Ovary (tissue), 9 donors: ENCODE results near the gene NUP85. TPM values are rescaled to one million over a fixed set of nuclear protein-coding genes. Genes with fewer than 3 reads are reported as not detected.

ENCODE experiments used
- DNase-seq, 5 donors: peaks; one replicate each; pipeline ENCODE4 v3.0.0-alpha.2; 2019 to 2020
- H3K27ac ChIP-seq, 2 donors: fragments of 200-600 bp; one replicate each; pipeline versions ENCODE4 v1.5.1 to v1.8.0; 2019 to 2022
- H3K27me3 ChIP-seq: fragments of 200-600 bp; one replicate; pipeline ENCODE4 v1.8.0; 2022
- H3K36me3 ChIP-seq: fragments of 200-600 bp; sonication (generic); one replicate; pipeline ENCODE4 v1.5.1; 2019
- H3K4me1 ChIP-seq: one replicate; pipeline ENCODE4 v1.8.1; 2013; ENCODE audit warnings: mild to moderate bottlenecking, moderate library complexity; ENCODE audit not compliant: insufficient read depth
- H3K4me3 ChIP-seq: fragments of 200-600 bp; sonication (generic); one replicate; pipeline ENCODE4 v1.5.1; 2017
- H3K9me3 ChIP-seq, 2 donors: fragments of 200-600 bp in 1 of 2; sonication (generic) in 1 of 2; one replicate each; pipeline versions ENCODE4 v1.5.1 to v1.8.1; 2013 to 2019; ENCODE audit warnings: mild to moderate bottlenecking in 1 of 2, moderate library complexity in 1 of 2
- CTCF ChIP-seq, 3 donors: fragments of 450-650 bp in 2 of 3; fragments of 200-600 bp in 1 of 3; IDR thresholded peaks; one replicate each; pipeline versions ENCODE4 v1.5.1 to v1.8.0; 2016 to 2022; ENCODE audit warnings: antibody characterized with exemption in 3 of 3, mild to moderate bottlenecking in 1 of 3
- EP300 ChIP-seq: sonication (generic); formaldehyde crosslinking; IDR thresholded peaks from one replicate; pipeline ENCODE4 v1.6.1; 2017; ENCODE audit warnings: antibody characterized with exemption
- POLR2A ChIP-seq: fragments of 450-650 bp; IDR thresholded peaks from one replicate; pipeline ENCODE4 v1.6.1; 2017; ENCODE audit warnings: antibody characterized with exemption, mild to moderate bottlenecking, moderate library complexity
- WGBS, 3 donors: extraction: QIAGEN DNeasy Blood & Tissue Kit in 1 of 3; methylation state at CpG; one replicate each; pipeline versions ENCODE4 v1.1.5 to v1.1.7; 2013 to 2017; 5-methylcytosine and 5-hydroxymethylcytosine counted together
- intact Hi-C, 4 donors: fragments of 100-400 bp; cut with DNase I; formaldehyde crosslinking; loops; one replicate each; pipeline versions ENCODE4 v1.11.0 to v1.15.1; 2022 to 2023
- polyA plus RNA-seq, 2 donors: library from polyadenylated mRNA; stranded (reverse); fragments of 200-250 nt in 1 of 2; fragments of 350-450 nt in 1 of 2; fragmentation: Illumina TruSeq in 1 of 2; extraction: RNeasy Lipid Tissue Mini Kit (QIAGEN cat#74804) in 1 of 2; gene quantifications; one replicate each; pipeline ENCODE4 v1.2.3, GENCODE V29; 2013 to 2014
- total RNA-seq, 7 donors: library from RNA; depleted of rRNA in 2 of 7; stranded (reverse); fragments of >200 nt in 2 of 7; fragmentation: NEBNext Ultra II Directional in 3 of 7; extraction: Animal tissue kit (Norgen Biotek cat#: 25700) in 3 of 7; gene quantifications; one replicate each; pipeline versions ENCODE4 v1.1.0 to v1.2.4, GENCODE V29; 2016 to 2023
- donor health status: DM: no; HTN: no; CAD: no; lungs with moderate emphysema.
- donor health status: DM: no; HTN: no; CAD: no.
- donor health status: Bipolar disorder and iron deficiency.
- donor health status: DM: yes; HTN: yes; CAD: no.
- donor health status: DM: no; HTN: no; CAD: no.
- donor health status: DM: yes; HTN: yes; CAD: no.

The NUP85 gene
- total and polyA plus RNA-seq, 9 donors: 23.4 to 82.2 (median 50.8) TPM

DNA sequence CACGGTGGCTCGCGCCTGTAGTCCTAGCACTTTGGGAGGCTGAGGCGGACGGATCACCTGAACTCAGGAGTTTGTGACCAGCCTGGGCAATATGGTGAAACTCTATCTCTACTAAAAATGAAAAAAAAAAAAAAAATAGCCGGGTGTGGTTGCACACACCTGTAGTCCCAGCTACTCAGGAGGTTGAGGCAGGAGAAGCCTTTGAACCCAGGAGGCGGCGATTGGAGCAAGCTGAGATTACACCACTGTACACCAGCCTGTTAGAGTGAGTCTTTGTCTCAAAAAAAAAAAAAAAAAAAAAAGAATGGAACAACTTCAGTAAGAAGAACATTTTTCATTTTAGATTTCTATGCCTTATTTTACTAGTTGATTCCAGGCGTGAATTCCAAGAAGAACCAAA is 2.7 kb downstream of the NUP85 start:
- WGBS, 3 donors: 84 to 90% (median 88%) methylated on average over 9 of the region's 9 CpGs
- no peak overlapping the region for H3K4me3 ChIP-seq
- H3K27ac ChIP-seq: no peak overlapping the region
- H3K4me1 ChIP-seq: peaks cover 2% of the 10 kb centered on the region
- intact Hi-C loops: loop anchor here in 3 of 4 donors (10.0 kb wide), 3 partner anchors 93 to 243 kb away; no protein-coding TSS in a partner anchor
- no peak for TF ChIP-seq CTCF (IDR thresholded peaks at IDR 0.05)
- no peak for TF ChIP-seq POLR2A
- no peak for TF ChIP-seq EP300
- H3K36me3 ChIP-seq: no peaks in the 10 kb centered on the region
- no peaks in the 10 kb centered on the region for H3K27me3 ChIP-seq
- H3K9me3 ChIP-seq: no peaks in the 10 kb centered on the region
- DNase-seq: no peak

DNA sequence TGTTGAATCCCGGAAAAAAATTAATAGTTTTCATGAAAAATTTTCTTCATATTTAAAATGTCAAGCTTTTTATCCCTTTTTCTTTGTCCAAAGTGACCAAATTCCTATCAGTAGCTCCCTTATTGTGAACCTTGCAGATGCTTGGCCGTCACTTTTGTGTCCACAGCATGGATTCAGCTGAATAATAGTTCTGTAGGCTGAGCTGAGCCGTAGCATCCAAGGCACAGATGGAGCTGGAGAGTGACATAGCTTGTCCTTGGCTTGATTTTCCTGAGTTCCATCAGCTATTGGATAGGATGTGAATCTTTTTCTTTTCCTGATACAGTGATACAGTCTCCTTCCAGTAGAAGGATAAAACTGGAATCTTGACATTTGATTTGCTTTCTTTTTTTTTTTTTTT is 3.6 kb downstream of the NUP85 start:
- DNase-seq: no peak
- H3K27me3 ChIP-seq: no peaks in the 10 kb centered on the region
- intact Hi-C loops: loop anchor here in 3 of 4 donors (10.0 kb wide), 3 partner anchors 94 to 244 kb away; no protein-coding TSS in a partner anchor
- WGBS, 3 donors: 64 to 79% (median 73%) methylated on average over 3 of the region's 3 CpGs
- H3K4me1 ChIP-seq: peaks cover 2% of the 10 kb centered on the region
- no peaks in the 10 kb centered on the region for H3K36me3 ChIP-seq
- TF ChIP-seq EP300 (no peak), CTCF (IDR thresholded peaks at IDR 0.05) (no peak), POLR2A (no peak)
- no peak overlapping the region for H3K27ac ChIP-seq
- H3K4me3 ChIP-seq: no peak overlapping the region
- H3K9me3 ChIP-seq: no peaks in the 10 kb centered on the region

DNA sequence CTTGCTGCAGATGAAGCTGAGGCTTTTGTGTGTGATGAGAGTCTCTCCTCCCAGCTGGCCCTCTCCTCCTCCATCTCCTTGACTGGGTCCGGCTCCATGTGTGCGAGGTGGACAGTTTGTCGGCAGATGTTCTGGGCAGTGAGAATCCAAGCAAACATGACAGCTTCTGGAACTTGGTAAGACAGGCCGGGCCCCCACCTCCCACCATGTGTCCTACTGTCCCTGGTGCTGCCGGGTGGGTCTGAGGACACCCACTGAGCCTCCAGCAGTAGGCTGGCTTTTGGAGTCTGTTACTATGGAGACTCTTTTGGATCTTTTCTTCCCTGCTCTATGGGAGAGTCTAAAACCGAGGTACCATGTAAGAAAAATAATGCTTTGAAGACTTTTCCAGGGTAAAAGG is 12.7 kb downstream of the NUP85 start:
- Histone ChIP-seq H3K4me3 (no peak overlapping the region), H3K4me1 (no peaks in the 10 kb centered on the region), H3K36me3 (no peaks in the 10 kb centered on the region), H3K27ac (no peak overlapping the region), H3K27me3 (no peaks in the 10 kb centered on the region), H3K9me3 (no peaks in the 10 kb centered on the region)
- WGBS, 3 donors: 78 to 95% (median 84%) methylated on average over 6 of the region's 6 CpGs
- TF ChIP-seq POLR2A (no peak), EP300 (no peak), CTCF (IDR thresholded peaks at IDR 0.05) (no peak)
- intact Hi-C loops: no loop called here
- DNase-seq: no peak

GRCh38 chr17:75219815-75220214 is 14.3 kb downstream of the NUP85 start:
- intact Hi-C loops: no loop called here
- 93 to 99% (median 98%) methylated on average over 3 of the region's 3 CpGs for WGBS, 3 donors
- H3K4me1 ChIP-seq: no peaks in the 10 kb centered on the region
- no peaks in the 10 kb centered on the region for H3K27me3 ChIP-seq
- no peak for TF ChIP-seq CTCF (IDR thresholded peaks at IDR 0.05)
- TF ChIP-seq EP300: no peak
- TF ChIP-seq POLR2A: no peak
- H3K9me3 ChIP-seq: no peaks in the 10 kb centered on the region
- no peak overlapping the region for H3K4me3 ChIP-seq
- H3K36me3 ChIP-seq: no peaks in the 10 kb centered on the region
- no peak overlapping the region for H3K27ac ChIP-seq
- DNase-seq: no peak

GRCh38 chr17:75225016-75225415 is 19.5 kb downstream of the NUP85 start:
- Histone ChIP-seq H3K9me3 (no peaks in the 10 kb centered on the region), H3K27me3 (no peaks in the 10 kb centered on the region), H3K27ac (no peak overlapping the region), H3K36me3 (no peaks in the 10 kb centered on the region), H3K4me1 (no peaks in the 10 kb centered on the region), H3K4me3 (no peak overlapping the region)
- no peak for DNase-seq
- TF ChIP-seq EP300 (no peak), CTCF (IDR thresholded peaks at IDR 0.05) (no peak), POLR2A (no peak)
- intact Hi-C loops: no loop called here
- WGBS, 3 donors: 68 to 77% (median 69%) methylated on average over 14 of the region's 14 CpGs
